GM18505 (cell line): ENCODE results near the gene STOML2.

ENCODE experiments used
- ATAC-seq: cut with Tn5 transposase; IDR thresholded peaks from one replicate; pipeline ENCODE4 v1.9.1; 2021; ENCODE audit not compliant: unreplicated experiment
- POLR2A ChIP-seq: IDR thresholded peaks from 4 replicates; pipeline ENCODE4 v1.6.1; 2011; ENCODE audit warnings: borderline replicate concordance; ENCODE audit not compliant: insufficient read depth, insufficient read length; ENCODE audit errors: extremely low read depth

STOML2 gene

DNA sequence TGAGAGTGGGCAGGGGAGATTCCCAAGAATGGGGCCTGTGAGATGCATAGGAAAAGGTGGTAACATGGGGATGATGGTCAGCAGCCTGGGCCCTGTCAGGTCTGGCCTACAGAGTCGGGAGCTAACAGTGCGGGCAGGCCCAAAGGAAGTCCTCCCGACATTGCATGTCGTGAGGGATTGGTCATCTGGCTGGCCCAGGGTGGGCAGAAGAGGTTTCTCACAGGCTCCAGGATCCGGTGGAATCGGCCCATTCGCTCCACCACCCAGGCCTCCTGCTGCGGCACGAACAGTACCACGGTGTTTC is 514 bp downstream of the STOML2 start:
- ATAC-seq: peak; percentile 10
- TF ChIP-seq POLR2A: no peak

- ATAC-seq: no peak
- TF ChIP-seq POLR2A: no peak
These were observed 5.4 kb downstream of the STOML2 start for GRCh38 chr9:35097573-35097972.

GRCh38 chr9:35096035-35096849 is 6.7 kb downstream of the STOML2 start, which contains the start of gene PIGO:
Gene PIGO (minus strand): TSS chr9:35096591. CDS start chr9:35095565, 1,026 bp downstream.
- ATAC-seq: peak; percentile 83
- peak; percentile 91 for TF ChIP-seq POLR2A

DNA sequence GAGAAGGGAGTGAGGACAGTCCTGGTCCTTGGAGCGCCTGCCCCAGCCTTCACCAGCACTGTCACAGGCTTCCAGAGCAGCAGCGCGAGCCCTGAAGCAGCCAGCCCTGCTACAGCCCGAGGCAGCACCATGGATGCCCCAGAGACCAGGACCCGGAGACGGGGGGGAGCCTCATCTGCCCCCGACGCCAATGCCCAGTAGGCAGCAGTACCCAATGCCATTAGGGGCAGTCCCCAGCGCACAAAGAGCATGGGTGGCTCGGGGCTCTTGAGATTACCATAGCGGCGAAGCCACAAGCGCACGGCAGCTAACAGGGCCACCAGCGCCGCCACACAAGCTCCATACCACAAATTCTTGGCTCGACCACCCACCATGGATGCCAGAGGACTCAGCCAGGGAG is 11.4 kb downstream of the STOML2 start:
- TF ChIP-seq POLR2A: no peak
- ATAC-seq: no peak

- no peak for TF ChIP-seq POLR2A
- ATAC-seq: no peak
These were observed 13.5 kb downstream of the STOML2 start for GRCh38 chr9:35089434-35089833.

DNA sequence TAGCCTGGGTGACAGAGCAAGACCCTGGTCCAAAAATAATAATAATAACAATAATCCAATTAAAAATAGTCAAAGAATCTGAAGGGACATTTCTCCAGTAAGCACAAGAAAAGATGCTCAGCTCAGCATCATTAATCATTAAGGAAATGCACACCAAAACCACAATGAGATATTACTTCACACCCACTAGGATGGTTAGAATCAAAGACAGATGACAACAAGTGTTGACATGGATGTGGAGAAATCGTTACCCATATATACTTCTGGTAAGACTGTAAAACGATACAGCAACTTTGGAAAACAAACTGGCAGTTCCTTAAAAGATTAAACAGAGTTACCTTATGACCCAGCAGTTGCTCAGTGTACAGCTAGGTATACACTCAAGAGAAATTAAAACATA is 17.9 kb downstream of the STOML2 start:
- TF ChIP-seq POLR2A: no peak
- no peak for ATAC-seq

DNA sequence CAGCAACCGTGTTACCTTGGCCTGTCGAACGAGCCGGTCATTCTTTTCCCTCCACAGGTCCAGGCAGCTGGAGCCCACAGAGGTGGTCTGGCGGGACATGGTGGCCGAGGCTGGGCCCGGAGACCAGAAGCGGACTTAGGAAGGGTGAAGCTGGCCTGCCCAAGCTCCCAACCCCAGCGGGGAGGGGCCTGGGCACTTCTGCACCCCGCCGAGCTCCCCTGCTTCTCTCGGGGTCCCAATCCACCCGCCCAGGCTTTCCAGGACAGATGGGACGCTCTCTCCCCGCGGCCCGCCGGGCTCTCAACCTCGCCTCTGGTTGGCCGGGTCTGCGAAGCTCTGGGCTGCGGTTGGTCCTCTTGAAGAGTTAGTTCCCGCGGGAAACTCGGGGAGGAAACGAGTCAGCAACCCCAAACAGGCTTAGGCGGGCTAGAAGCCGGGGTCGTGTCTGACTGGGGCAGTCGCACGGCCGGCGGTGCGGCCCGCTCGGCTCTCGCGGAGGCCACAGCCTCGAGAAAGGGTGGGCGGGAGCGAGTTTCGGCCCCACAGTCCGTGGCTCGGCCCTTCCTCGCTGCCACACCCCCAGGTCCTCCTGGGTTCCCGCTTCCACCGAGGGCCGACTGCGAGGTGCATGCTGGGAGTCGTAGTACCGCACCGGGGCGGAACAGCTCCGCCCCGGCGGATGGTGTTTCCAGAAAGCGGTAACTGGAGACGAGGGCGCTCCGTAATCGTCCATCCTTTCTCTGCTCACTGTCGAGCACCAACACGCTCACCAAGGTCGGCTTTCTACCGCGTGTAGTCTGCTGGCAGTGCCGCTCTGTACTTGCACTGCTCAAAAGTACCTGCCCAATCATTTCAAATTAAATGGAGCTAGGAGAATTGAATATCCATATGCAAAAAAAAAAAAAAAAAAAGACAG is 23.2 kb downstream of the STOML2 start, which contains the start of gene FANCG:
FANCG (minus strand) TSS at position 517 of the 916 bp plus-strand sequence; CDS start at position 99, 418 bp downstream.
- peak; percentile 85 for ATAC-seq

DNA sequence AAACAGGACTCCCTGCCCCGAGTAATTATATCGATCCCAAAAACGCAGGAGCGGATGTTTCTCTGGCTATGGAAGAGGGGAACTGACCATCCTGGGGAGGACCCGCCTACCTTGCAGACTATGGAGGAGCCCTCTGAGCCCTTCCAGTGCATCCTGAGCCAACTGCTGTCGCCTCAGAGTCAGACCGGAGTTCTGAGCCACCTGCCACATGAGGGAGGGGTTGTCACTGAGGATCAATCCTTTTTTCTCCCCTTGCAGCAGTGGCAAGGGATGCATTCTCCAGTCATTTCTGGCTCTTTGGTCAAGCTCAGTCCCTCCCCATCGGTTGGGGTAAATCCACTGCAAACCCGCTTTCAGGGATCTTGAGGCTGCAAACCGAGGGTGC is 23.9 kb downstream of the STOML2 start:
- no peak for ATAC-seq
- TF ChIP-seq POLR2A: no peak

More for the DNA sequence above, 23.2 kb downstream of the STOML2 start, which contains the start of gene FANCG:
- peak; percentile 73 for TF ChIP-seq POLR2A

GRCh38 chr9:35078066-35078465 is 24.9 kb downstream of the STOML2 start:
- no peak for TF ChIP-seq POLR2A

GRCh38 chr9:35076848-35077247 is 26.1 kb downstream of the STOML2 start:
- ATAC-seq: no peak
- TF ChIP-seq POLR2A: no peak

More at GRCh38 chr9:35078066-35078465, 24.9 kb downstream of the STOML2 start:
- ATAC-seq: no peak

- ATAC-seq: no peak
- no peak for TF ChIP-seq POLR2A
These were observed 27.6 kb downstream of the STOML2 start for GRCh38 chr9:35075358-35075757.

GRCh38 chr9:35074791-35075190 is 28.1 kb downstream of the STOML2 start:
- no peak for ATAC-seq
- TF ChIP-seq POLR2A: no peak

GRCh38 chr9:35074141-35074540 is 28.8 kb downstream of the STOML2 start:
- TF ChIP-seq POLR2A: no peak
- ATAC-seq: no peak
